Thymus (tissue), 11 donors: Measurements from ENCODE around the gene ZSCAN21. TPM values are rescaled to one million over a fixed set of nuclear protein-coding genes. Genes with fewer than 3 reads are reported as not detected.

ENCODE experiments used
- DNase-seq, 9 donors: peaks; one replicate each; pipeline ENCODE4 v3.0.0-alpha.2; 2013; ENCODE audit warnings: low spot score in 9 of 9, low read depth in 6 of 9, missing footprints in 1 of 9
- H3K27ac ChIP-seq, 2 donors: one replicate each; pipeline ENCODE4 v1.5.1; 2013; ENCODE audit warnings: control low read depth in 1 of 2, low read depth in 1 of 2, low read length in 1 of 2, mild to moderate bottlenecking in 1 of 2, moderate library complexity in 1 of 2
- H3K27me3 ChIP-seq, 2 donors: one replicate each; pipeline ENCODE4 v1.5.1; 2013; ENCODE audit warnings: low read length in 1 of 2; ENCODE audit not compliant: control insufficient read depth in 2 of 2, insufficient read depth in 1 of 2
- H3K36me3 ChIP-seq, 2 donors: one replicate each; pipeline ENCODE4 v1.5.1; 2013; ENCODE audit warnings: low read length in 1 of 2, mild to moderate bottlenecking in 1 of 2, moderate library complexity in 1 of 2; ENCODE audit not compliant: control insufficient read depth in 2 of 2, insufficient read depth in 2 of 2
- H3K4me1 ChIP-seq, 2 donors: one replicate each; pipeline ENCODE4 v1.5.1; 2013; ENCODE audit warnings: low read length in 2 of 2; ENCODE audit not compliant: control insufficient read depth in 2 of 2, insufficient read depth in 2 of 2
- H3K4me3 ChIP-seq, 2 donors: one replicate each; pipeline ENCODE4 v1.5.1; 2013; ENCODE audit warnings: low read length in 2 of 2, control low read depth in 1 of 2, mild to moderate bottlenecking in 1 of 2
- H3K9me3 ChIP-seq, 2 donors: one replicate each; pipeline ENCODE4 v1.5.1; 2013; ENCODE audit warnings: low read length in 1 of 2, mild to moderate bottlenecking in 1 of 2; ENCODE audit not compliant: control insufficient read depth in 2 of 2, insufficient read depth in 1 of 2
- WGBS: extraction: QIAGEN DNeasy Blood & Tissue Kit; methylation state at CpG from one replicate; pipeline ENCODE4 v1.1.7; 2013; 5-methylcytosine and 5-hydroxymethylcytosine counted together
- polyA plus RNA-seq: library from polyadenylated mRNA; stranded (reverse); fragments of 200-250 nt; gene quantifications from one replicate; pipeline ENCODE4 v1.2.3, GENCODE V29; 2013
- total RNA-seq: library from RNA; stranded (reverse); fragments of 120-200 nt; gene quantifications from one replicate; pipeline ENCODE4 v1.2.4, GENCODE V29; 2013
- donor health status: healthy.

Gene ZSCAN21
- total and polyA plus RNA-seq, 2 donors = 8.3 to 10.8 TPM

DNA sequence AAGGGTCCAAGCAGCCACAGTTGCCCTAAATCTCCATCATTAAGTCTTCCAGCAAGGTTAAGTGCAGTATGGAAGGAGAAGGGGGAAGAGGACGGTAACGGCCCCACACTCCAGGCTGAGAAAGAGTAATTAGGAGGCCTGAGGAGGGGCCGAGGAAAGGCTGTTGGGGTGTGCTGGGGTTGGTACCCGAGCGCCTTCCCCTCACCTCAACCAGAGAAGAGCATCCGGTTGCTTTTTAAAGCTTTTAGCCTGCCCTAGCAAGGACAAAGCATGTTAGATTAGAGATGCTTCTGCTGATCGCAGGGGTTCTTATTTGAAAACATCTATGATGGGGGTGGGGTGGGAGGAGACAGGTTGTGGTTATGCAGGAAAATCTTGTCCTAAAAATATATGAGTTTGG, 9.0 kb upstream of the ZSCAN21 start:
- Histone ChIP-seq H3K4me3 (no peak overlapping the region), H3K36me3 (peaks cover 6 to 27% of the 10 kb centered on the region in 2 donors), H3K27me3 (no peaks in the 10 kb centered on the region), H3K4me1 (peaks cover 0 to 4% of the 10 kb centered on the region in 2 donors), H3K9me3 (no peaks in the 10 kb centered on the region), H3K27ac (no peak overlapping the region)
- no peak for DNase-seq
- 15% methylated on average over 7 of the region's 7 CpGs for WGBS

GRCh38 chr7:100044718-100045117, 4.9 kb upstream of the ZSCAN21 start:
- Histone ChIP-seq H3K9me3 (no peaks in the 10 kb centered on the region), H3K4me1 (peaks cover 3 to 8% of the 10 kb centered on the region in 2 donors), H3K27ac (no peak overlapping the region), H3K27me3 (no peaks in the 10 kb centered on the region), H3K36me3 (no peaks in the 10 kb centered on the region), H3K4me3 (no peak overlapping the region)
- no peak for DNase-seq
- WGBS = 32% methylated on average over 6 of the region's 6 CpGs

DNA sequence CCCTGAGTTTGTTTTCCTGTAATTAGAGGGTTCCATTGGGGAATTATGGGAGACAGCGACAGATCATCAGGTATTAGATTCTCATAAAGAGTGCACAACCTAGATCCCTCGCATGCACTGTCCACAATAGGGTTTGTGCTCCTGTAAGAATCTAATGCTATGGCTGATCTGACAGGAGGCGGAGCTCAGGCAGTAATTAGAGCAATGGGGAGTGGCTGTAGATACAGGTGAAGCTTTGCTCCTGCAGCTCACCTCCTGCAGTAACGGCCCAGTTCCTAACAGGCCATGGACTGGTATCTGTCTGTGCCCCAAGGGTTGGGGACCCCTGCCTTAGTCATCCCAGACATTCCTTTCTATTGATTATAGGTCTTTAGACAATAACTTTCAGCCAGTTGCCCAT, 894 bp upstream of the ZSCAN21 start:
- H3K9me3 ChIP-seq = no peaks in the 10 kb centered on the region
- H3K4me1 ChIP-seq = peaks cover 8 to 12% of the 10 kb centered on the region in 2 donors
- 97% methylated on average over 4 of the region's 4 CpGs for WGBS
- DNase-seq = no peak
- H3K27me3 ChIP-seq = no peaks in the 10 kb centered on the region
- H3K36me3 ChIP-seq = peaks cover 0 to 2% of the 10 kb centered on the region in 2 donors
- H3K27ac ChIP-seq = no peak overlapping the region
- no peak overlapping the region for H3K4me3 ChIP-seq

DNA sequence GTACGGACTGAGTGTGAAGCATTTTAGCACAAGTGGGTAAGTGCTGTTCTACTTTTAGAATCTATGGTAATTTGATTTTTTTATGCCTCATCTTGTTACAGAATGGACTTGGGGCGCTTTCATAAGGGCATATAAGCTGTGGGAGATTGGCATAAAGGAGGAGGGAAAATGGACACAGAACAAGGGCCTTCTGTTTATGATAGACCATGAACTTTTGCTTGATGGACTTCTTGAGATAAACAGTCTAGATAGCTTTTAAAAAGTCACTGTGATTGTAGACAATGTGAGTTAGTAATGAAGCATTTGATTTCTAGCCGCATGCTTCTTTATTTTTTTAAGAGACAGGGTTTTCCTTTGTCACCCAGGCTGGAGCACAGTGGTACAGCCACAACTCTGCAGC, 2.0 kb downstream of the ZSCAN21 start:
- DNase-seq = no peak
- H3K4me1 ChIP-seq = peaks cover 8 to 12% of the 10 kb centered on the region in 2 donors
- no peak overlapping the region for H3K4me3 ChIP-seq
- no peaks in the 10 kb centered on the region for H3K27me3 ChIP-seq
- peaks cover 0 to 3% of the 10 kb centered on the region in 2 donors for H3K36me3 ChIP-seq
- H3K9me3 ChIP-seq = no peaks in the 10 kb centered on the region
- WGBS = 97% methylated on average over 3 of the region's 3 CpGs
- no peak overlapping the region for H3K27ac ChIP-seq

- H3K4me1 ChIP-seq = peaks cover 8 to 12% of the 10 kb centered on the region in 2 donors
- H3K4me3 ChIP-seq = no peak overlapping the region
- peak in 7 of 9 donors; percentile 30 to 72 (median 45) for DNase-seq
- no peaks in the 10 kb centered on the region for H3K27me3 ChIP-seq
- H3K27ac ChIP-seq = no peak overlapping the region
- H3K36me3 ChIP-seq = peaks cover 12 to 18% of the 10 kb centered on the region in 2 donors
- WGBS = 91% methylated on average over 3 of the region's 3 CpGs
- H3K9me3 ChIP-seq = no peaks in the 10 kb centered on the region
Measured at GRCh38 chr7:100053215-100053614, 3.6 kb downstream of the ZSCAN21 start.

- H3K4me3 ChIP-seq = no peak overlapping the region
- no peaks in the 10 kb centered on the region for H3K27me3 ChIP-seq
- no peak overlapping the region for H3K27ac ChIP-seq
- H3K9me3 ChIP-seq = no peaks in the 10 kb centered on the region
- no peak for DNase-seq
- H3K4me1 ChIP-seq = no peaks in the 10 kb centered on the region
- 98% methylated on average over 10 of the region's 10 CpGs for WGBS
- H3K36me3 ChIP-seq = peaks cover 18 to 36% of the 10 kb centered on the region in 2 donors
Measured at GRCh38 chr7:100057006-100057405, 7.4 kb downstream of the ZSCAN21 start.

- no peak overlapping the region for H3K4me3 ChIP-seq
- H3K9me3 ChIP-seq = no peaks in the 10 kb centered on the region
- no peak overlapping the region for H3K27ac ChIP-seq
- 98% methylated on average over 5 of the region's 5 CpGs for WGBS
- no peak for DNase-seq
- no peaks in the 10 kb centered on the region for H3K27me3 ChIP-seq
- no peaks in the 10 kb centered on the region for H3K4me1 ChIP-seq
- peaks cover 30 to 50% of the 10 kb centered on the region in 2 donors for H3K36me3 ChIP-seq
Measured at GRCh38 chr7:100059251-100059739, 9.7 kb downstream of the ZSCAN21 start.

DNA sequence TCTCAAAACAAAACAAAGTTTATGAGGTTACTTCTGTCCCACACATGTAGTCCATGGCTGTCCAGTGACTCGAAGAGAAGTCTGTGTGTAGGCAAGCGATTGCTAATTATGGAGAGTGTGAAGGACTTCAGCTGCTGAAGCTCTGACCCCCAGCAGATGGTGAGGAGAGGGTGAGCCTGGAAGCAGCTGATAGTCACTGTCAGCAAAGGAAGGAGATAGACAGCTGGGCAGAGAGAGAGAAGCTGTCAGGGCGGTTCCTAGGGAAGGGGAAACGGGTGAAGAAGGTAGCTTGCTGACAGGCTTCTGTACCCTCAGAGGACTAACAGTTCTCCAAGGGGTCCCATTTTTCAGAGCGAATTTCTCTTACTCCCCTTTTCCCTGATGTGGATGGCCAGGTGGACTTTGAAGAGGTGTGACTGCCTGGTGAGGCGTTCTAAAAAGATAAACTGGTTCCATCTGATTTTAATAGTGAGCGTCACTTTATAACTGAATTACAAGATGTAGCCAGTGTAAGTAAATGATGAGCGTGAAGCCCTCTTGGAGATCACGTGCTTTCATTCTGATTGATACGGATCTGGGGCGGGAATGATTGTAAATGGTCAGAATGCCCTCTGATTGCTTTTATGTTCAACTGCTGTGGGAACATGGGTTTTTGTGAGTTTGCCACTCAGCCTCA, 12.1 kb downstream of the ZSCAN21 start:
- Histone ChIP-seq H3K27me3 (no peaks in the 10 kb centered on the region), H3K4me3 (no peak overlapping the region), H3K4me1 (no peaks in the 10 kb centered on the region), H3K9me3 (no peaks in the 10 kb centered on the region), H3K36me3 (peaks cover 39 to 65% of the 10 kb centered on the region in 2 donors), H3K27ac (no peak overlapping the region)
- no peak for DNase-seq
- 97% methylated on average over 11 of the region's 11 CpGs for WGBS

DNA sequence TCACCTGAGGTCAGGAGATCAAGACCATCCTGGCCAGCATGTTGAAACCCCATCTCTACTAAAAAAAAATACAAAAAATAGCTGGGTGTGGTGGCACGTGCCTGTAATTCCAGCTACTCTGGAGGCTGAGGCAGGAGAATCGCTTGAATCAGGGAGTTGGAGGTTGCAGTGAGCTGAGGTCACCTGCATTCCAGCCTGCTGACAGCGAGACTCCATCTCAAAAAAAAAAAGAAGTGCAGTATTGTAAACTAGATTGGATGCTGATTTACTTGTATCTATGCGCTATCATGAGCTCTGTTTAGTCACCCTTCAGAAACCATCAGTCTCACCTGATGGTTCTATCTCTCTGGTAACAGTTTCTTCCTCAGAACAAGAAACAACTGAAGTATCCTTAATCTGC, 13.8 kb downstream of the ZSCAN21 start:
- H3K27me3 ChIP-seq = no peaks in the 10 kb centered on the region
- 97% methylated on average over 4 of the region's 4 CpGs for WGBS

More for the DNA sequence above, 13.8 kb downstream of the ZSCAN21 start:
- H3K4me1 ChIP-seq = no peaks in the 10 kb centered on the region
- DNase-seq = no peak
- peaks cover 29 to 51% of the 10 kb centered on the region in 2 donors for H3K36me3 ChIP-seq
- no peak overlapping the region for H3K4me3 ChIP-seq
- H3K27ac ChIP-seq = no peak overlapping the region
- no peaks in the 10 kb centered on the region for H3K9me3 ChIP-seq
